Endothelial cell (in vitro differentiated cells): ENCODE data around the gene FAM110A. TPM values are rescaled to one million over a fixed set of nuclear protein-coding genes. Genes with fewer than 3 reads are reported as not detected.
A peak's percentile ranks its signal among the peaks of the same experiment; 100 is the strongest.

Experiments
- DNase-seq: peaks from one replicate; pipeline ENCODE4 v3.0.0; 2021; ENCODE audit warnings: low spot score
- H3K27ac Mint-ChIP-seq: one replicate; pipeline ENCODE4 v1.8.0; 2021; ENCODE audit warnings: mixed read lengths, inconsistent platforms; ENCODE audit not compliant: unreplicated experiment
- H3K27me3 Mint-ChIP-seq: one replicate; pipeline ENCODE4 v1.8.0; 2021; ENCODE audit warnings: mild to moderate bottlenecking, moderate library complexity, mixed read lengths, inconsistent platforms; ENCODE audit not compliant: unreplicated experiment
- H3K36me3 Mint-ChIP-seq: one replicate; pipeline ENCODE4 v1.8.0; 2021; ENCODE audit warnings: mild to moderate bottlenecking, low read depth, mixed read lengths, inconsistent platforms; ENCODE audit not compliant: unreplicated experiment
- H3K4me1 Mint-ChIP-seq: one replicate; pipeline ENCODE4 v1.8.0; 2021; ENCODE audit warnings: mild to moderate bottlenecking, mixed read lengths, inconsistent platforms; ENCODE audit not compliant: unreplicated experiment
- H3K4me3 Mint-ChIP-seq: one replicate; pipeline ENCODE4 v1.8.0; 2021; ENCODE audit warnings: mild to moderate bottlenecking, mixed read lengths, inconsistent platforms; ENCODE audit not compliant: unreplicated experiment
- H3K9me3 Mint-ChIP-seq: one replicate; pipeline ENCODE4 v1.8.0; 2021; ENCODE audit warnings: mixed read lengths, inconsistent platforms; ENCODE audit not compliant: unreplicated experiment
- total RNA-seq: library from RNA; stranded (reverse); fragmentation: NEBNext Ultra II Directional; extraction: Animal tissue kit (Norgen Biotek cat#: 25700); gene quantifications from one replicate; pipeline ENCODE4 v1.2.1, GENCODE V29; 2021; ENCODE audit not compliant: unreplicated experiment
- TF ChIP-seq, protein P1 (sequence below): fragments of 200-600 bp; sonication (generic); IDR thresholded peaks from one replicate; pipeline ENCODE4 v1.5.0; 2021; ENCODE audit warnings: antibody characterized with exemption; ENCODE audit not compliant: unreplicated experiment

FAM110A gene
- total RNA-seq, 1 donor from 2014 or later = 7.2 TPM

GRCh38 chr20:829551-829950 lies 4.0 kb upstream of the FAM110A start:
- TF ChIP-seq, protein P1, sequence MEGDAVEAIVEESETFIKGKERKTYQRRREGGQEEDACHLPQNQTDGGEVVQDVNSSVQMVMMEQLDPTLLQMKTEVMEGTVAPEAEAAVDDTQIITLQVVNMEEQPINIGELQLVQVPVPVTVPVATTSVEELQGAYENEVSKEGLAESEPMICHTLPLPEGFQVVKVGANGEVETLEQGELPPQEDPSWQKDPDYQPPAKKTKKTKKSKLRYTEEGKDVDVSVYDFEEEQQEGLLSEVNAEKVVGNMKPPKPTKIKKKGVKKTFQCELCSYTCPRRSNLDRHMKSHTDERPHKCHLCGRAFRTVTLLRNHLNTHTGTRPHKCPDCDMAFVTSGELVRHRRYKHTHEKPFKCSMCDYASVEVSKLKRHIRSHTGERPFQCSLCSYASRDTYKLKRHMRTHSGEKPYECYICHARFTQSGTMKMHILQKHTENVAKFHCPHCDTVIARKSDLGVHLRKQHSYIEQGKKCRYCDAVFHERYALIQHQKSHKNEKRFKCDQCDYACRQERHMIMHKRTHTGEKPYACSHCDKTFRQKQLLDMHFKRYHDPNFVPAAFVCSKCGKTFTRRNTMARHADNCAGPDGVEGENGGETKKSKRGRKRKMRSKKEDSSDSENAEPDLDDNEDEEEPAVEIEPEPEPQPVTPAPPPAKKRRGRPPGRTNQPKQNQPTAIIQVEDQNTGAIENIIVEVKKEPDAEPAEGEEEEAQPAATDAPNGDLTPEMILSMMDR = no peak
- H3K27me3 Mint-ChIP-seq = peaks cover 7% of the 10 kb centered on the region
- peaks cover 14% of the 10 kb centered on the region for H3K4me1 Mint-ChIP-seq
- no peak for DNase-seq
- H3K27ac Mint-ChIP-seq = no peak overlapping the region
- no peak overlapping the region for H3K4me3 Mint-ChIP-seq
- H3K9me3 Mint-ChIP-seq = no peaks in the 10 kb centered on the region
- no peaks in the 10 kb centered on the region for H3K36me3 Mint-ChIP-seq

DNA sequence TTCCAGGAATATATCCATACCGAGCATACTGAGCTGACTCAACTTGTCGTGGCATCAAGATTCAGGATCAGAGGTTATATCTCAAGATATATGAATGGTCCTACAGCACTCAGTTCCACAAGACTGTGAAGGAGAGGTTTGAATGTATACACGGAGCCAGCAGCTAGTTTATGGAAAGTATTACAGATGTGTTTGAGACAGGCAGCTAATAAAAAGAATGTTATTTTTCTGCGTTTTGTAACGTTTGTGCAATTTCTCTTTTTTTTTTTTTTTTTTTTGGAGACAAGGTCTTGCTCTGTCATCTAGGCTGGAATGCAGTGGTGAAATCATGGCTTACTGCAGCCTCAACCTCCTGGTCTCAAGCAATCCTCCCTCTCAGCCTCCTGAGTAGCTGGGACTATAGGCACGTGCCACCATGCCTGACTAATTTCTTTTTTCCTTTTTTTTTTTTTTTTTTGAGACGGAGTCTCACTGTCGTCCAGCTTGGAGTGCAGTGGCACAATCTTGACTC lies 3.4 kb upstream of the FAM110A start:
- Mint-ChIP-seq H3K4me3 (no peak overlapping the region), H3K36me3 (no peaks in the 10 kb centered on the region), H3K4me1 (peaks cover 16% of the 10 kb centered on the region), H3K9me3 (no peaks in the 10 kb centered on the region), H3K27ac (no peak overlapping the region), H3K27me3 (peaks cover 8% of the 10 kb centered on the region)
- TF ChIP-seq, protein P1 = no peak
- DNase-seq = no peak

- Mint-ChIP-seq H3K4me1 (peaks cover 9% of the 10 kb centered on the region), H3K27me3 (peaks cover 5% of the 10 kb centered on the region), H3K27ac (no peak overlapping the region), H3K4me3 (no peak overlapping the region), H3K9me3 (no peaks in the 10 kb centered on the region), H3K36me3 (no peaks in the 10 kb centered on the region)
- no peak for DNase-seq
- TF ChIP-seq, protein P1 = no peak
Measured at GRCh38 chr20:831251-831650, 2.3 kb upstream of the FAM110A start.

- Mint-ChIP-seq H3K27me3 (peaks cover 5% of the 10 kb centered on the region), H3K36me3 (no peaks in the 10 kb centered on the region), H3K27ac (no peak overlapping the region), H3K9me3 (no peaks in the 10 kb centered on the region), H3K4me3 (no peak overlapping the region), H3K4me1 (peaks cover 12% of the 10 kb centered on the region)
- no peak for DNase-seq
- TF ChIP-seq, protein P1 = no peak
Measured at GRCh38 chr20:831956-832355, 1.6 kb upstream of the FAM110A start.

GRCh38 chr20:833121-833449 lies 430 bp upstream of the FAM110A start:
- Mint-ChIP-seq H3K27me3 (peaks cover 5% of the 10 kb centered on the region), H3K4me1 (peaks cover 17% of the 10 kb centered on the region), H3K27ac (peak overlapping the region; percentile 88), H3K36me3 (peaks cover 5% of the 10 kb centered on the region), H3K9me3 (no peaks in the 10 kb centered on the region), H3K4me3 (peak overlapping the region; percentile 87)
- DNase-seq = no peak
- TF ChIP-seq, protein P1 = no peak
